ENCODE data around the gene CEP68.
"Not testable (repeated sequence)": the region's sequence is repeated elsewhere in the genome, so short reads cannot be mapped to it uniquely, and the experiment has no call there.

The CEP68 gene

GRCh38 chr2:65120990-65121693, 64.9 kb downstream of the CEP68 start:
- no peak for DNase-seq (ENCODE audit: low read depth)
- no peak overlapping the region for H3K4me3 ChIP-seq (ENCODE audit: low read depth, low read length)
- TF ChIP-seq, protein P1, sequence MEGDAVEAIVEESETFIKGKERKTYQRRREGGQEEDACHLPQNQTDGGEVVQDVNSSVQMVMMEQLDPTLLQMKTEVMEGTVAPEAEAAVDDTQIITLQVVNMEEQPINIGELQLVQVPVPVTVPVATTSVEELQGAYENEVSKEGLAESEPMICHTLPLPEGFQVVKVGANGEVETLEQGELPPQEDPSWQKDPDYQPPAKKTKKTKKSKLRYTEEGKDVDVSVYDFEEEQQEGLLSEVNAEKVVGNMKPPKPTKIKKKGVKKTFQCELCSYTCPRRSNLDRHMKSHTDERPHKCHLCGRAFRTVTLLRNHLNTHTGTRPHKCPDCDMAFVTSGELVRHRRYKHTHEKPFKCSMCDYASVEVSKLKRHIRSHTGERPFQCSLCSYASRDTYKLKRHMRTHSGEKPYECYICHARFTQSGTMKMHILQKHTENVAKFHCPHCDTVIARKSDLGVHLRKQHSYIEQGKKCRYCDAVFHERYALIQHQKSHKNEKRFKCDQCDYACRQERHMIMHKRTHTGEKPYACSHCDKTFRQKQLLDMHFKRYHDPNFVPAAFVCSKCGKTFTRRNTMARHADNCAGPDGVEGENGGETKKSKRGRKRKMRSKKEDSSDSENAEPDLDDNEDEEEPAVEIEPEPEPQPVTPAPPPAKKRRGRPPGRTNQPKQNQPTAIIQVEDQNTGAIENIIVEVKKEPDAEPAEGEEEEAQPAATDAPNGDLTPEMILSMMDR (IDR thresholded peaks at IDR 0.05; ENCODE audit: insufficient read depth, low read depth, low read length, missing control alignments), result no peak

DNA sequence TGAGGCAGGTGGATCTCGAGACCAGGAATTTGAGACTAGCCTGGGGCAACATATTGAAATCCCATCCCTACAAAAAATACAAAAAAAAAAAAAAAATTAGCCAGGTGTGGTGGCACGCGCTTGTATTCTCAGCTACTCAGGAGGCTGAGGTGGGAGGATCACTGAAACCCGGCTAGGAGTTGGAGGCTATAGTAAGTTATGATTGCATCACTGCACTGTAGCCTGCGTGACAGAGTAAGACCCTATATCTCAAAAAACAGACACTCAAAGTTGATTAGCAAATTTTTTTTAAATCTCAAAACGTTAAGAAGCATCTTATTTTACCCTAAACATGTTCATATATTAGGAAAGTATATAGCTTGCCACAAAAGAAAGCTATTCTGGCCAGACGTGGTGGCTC, 66.1 kb downstream of the CEP68 start:
- H3K4me3 ChIP-seq (ENCODE audit: low read depth, low read length), result no peak overlapping the region
- no peak for DNase-seq (ENCODE audit: low read depth)
- TF ChIP-seq, protein P1 (IDR thresholded peaks at IDR 0.05; ENCODE audit: insufficient read depth, low read depth, low read length, missing control alignments), result no peak

GRCh38 chr2:65125457-65125856, 69.2 kb downstream of the CEP68 start:
- H3K4me3 ChIP-seq (ENCODE audit: low read depth, low read length); DNase-seq (ENCODE audit: low read depth): not testable (repeated sequence)

GRCh38 chr2:65128297-65129190, 72.3 kb downstream of the CEP68 start:
- H3K4me3 ChIP-seq (ENCODE audit: low read depth, low read length), result peak overlapping the region; percentile 99
- DNase-seq (ENCODE audit: low read depth), result peak; percentile 16
- TF ChIP-seq, protein P1 (IDR thresholded peaks at IDR 0.05; ENCODE audit: insufficient read depth, low read depth, low read length, missing control alignments), result no peak

GRCh38 chr2:65129286-65129825, 73.1 kb downstream of the CEP68 start:
- peak overlapping the region; percentile 99 for H3K4me3 ChIP-seq (ENCODE audit: low read depth, low read length)
- TF ChIP-seq, protein P1 (IDR thresholded peaks at IDR 0.05; ENCODE audit: insufficient read depth, low read depth, low read length, missing control alignments), result no peak
- no peak for DNase-seq (ENCODE audit: low read depth)

GRCh38 chr2:65129826-65130663, 73.8 kb downstream of the CEP68 start, which contains the start of gene RAB1A:
RAB1A (minus strand) TSS chr2:65130106; CDS start chr2:65129915, 191 bp downstream.
- TF ChIP-seq, protein P1 (IDR thresholded peaks at IDR 0.05; ENCODE audit: insufficient read depth, low read depth, low read length, missing control alignments), result peak; percentile 44
- H3K4me3 ChIP-seq (ENCODE audit: low read depth, low read length), result peak within 1 kb of the TSS; percentile 99
- DNase-seq (ENCODE audit: low read depth), result peak; percentile 100

Measured in GM12865 (cell line).